Muscle layer of duodenum (tissue), 2 donors: ENCODE measurements around the gene JPH3.

Source experiments
- H3K27ac ChIP-seq: one replicate; pipeline ENCODE4 v1.7.0; 2013; ENCODE audit warnings: mild to moderate bottlenecking, low read length
- H3K27me3 ChIP-seq: one replicate; pipeline ENCODE4 v1.7.0; 2013; ENCODE audit warnings: low read depth, mild to moderate bottlenecking, control low read depth, low read length
- H3K36me3 ChIP-seq, 2 donors: one replicate each; pipeline ENCODE4 v1.7.0; 2013; ENCODE audit warnings: low read length in 2 of 2, control low read depth in 1 of 2, mild to moderate bottlenecking in 1 of 2; ENCODE audit not compliant: insufficient read depth in 2 of 2, control insufficient read depth in 1 of 2
- H3K4me1 ChIP-seq, 2 donors: one replicate each; pipeline ENCODE4 v1.7.0; 2013; ENCODE audit warnings: low read length in 2 of 2, mild to moderate bottlenecking in 2 of 2, control low read depth in 1 of 2, moderate library complexity in 1 of 2; ENCODE audit not compliant: insufficient read depth in 2 of 2, control insufficient read depth in 1 of 2
- H3K4me3 ChIP-seq, 2 donors: one replicate each; pipeline ENCODE4 v1.7.0; 2013; ENCODE audit warnings: low read length in 2 of 2, low read depth in 1 of 2, mild to moderate bottlenecking in 1 of 2
- H3K9me3 ChIP-seq, 2 donors: one replicate each; pipeline ENCODE4 v1.7.0; 2013; ENCODE audit warnings: low read length in 2 of 2, control low read depth in 1 of 2, mild to moderate bottlenecking in 1 of 2; ENCODE audit not compliant: control insufficient read depth in 1 of 2
- donor health status: healthy.

The JPH3 gene

GRCh38 chr16:87647431-87648185 lies 45.3 kb downstream of the JPH3 start:
- H3K4me1 ChIP-seq, result no peaks in the 10 kb centered on the region
- H3K4me3 ChIP-seq, result no peak overlapping the region
- no peak overlapping the region for H3K27ac ChIP-seq
- no peaks in the 10 kb centered on the region for H3K36me3 ChIP-seq
- no peaks in the 10 kb centered on the region for H3K9me3 ChIP-seq
- no peaks in the 10 kb centered on the region for H3K27me3 ChIP-seq

DNA sequence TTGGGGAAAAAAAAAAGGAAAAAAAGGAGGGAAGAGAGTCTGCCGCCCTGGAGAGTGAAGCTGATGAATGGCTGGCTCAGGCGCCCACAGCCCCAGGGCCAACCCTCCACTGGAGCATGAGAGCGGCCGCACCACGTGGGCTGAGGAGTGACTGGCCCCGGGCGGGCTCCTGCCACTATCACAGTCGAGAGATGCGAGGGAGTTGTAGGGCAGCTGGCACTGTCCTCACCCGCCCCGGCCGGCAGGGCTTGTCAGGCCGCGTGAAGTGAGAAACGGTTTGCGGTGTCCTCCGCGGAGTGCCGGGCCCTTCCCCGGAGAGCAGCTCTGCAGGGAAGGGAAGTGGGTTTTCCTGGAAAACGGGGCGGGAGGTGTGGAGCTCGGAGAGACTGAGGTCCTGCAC lies 45.9 kb downstream of the JPH3 start:
- H3K27ac ChIP-seq, result no peak overlapping the region
- H3K27me3 ChIP-seq, result no peaks in the 10 kb centered on the region
- no peaks in the 10 kb centered on the region for H3K4me1 ChIP-seq
- no peaks in the 10 kb centered on the region for H3K9me3 ChIP-seq
- no peak overlapping the region for H3K4me3 ChIP-seq
- H3K36me3 ChIP-seq, result no peaks in the 10 kb centered on the region

GRCh38 chr16:87648698-87649487 lies 46.6 kb downstream of the JPH3 start:
- Histone ChIP-seq H3K27ac (no peak overlapping the region), H3K27me3 (no peaks in the 10 kb centered on the region), H3K9me3 (no peaks in the 10 kb centered on the region), H3K36me3 (no peaks in the 10 kb centered on the region), H3K4me3 (no peak overlapping the region), H3K4me1 (no peaks in the 10 kb centered on the region)

GRCh38 chr16:87652386-87652785 lies 50.1 kb downstream of the JPH3 start:
- H3K27ac ChIP-seq, result no peak overlapping the region
- H3K9me3 ChIP-seq, result peaks cover 0 to 7% of the 10 kb centered on the region in 2 donors
- no peak overlapping the region for H3K4me3 ChIP-seq
- H3K4me1 ChIP-seq, result no peaks in the 10 kb centered on the region
- no peaks in the 10 kb centered on the region for H3K36me3 ChIP-seq
- no peaks in the 10 kb centered on the region for H3K27me3 ChIP-seq

GRCh38 chr16:87652799-87653198 lies 50.5 kb downstream of the JPH3 start:
- H3K4me3 ChIP-seq, result no peak overlapping the region
- H3K9me3 ChIP-seq, result peaks cover 0 to 9% of the 10 kb centered on the region in 2 donors
- H3K27me3 ChIP-seq, result no peaks in the 10 kb centered on the region
- no peaks in the 10 kb centered on the region for H3K36me3 ChIP-seq
- H3K27ac ChIP-seq, result no peak overlapping the region
- no peaks in the 10 kb centered on the region for H3K4me1 ChIP-seq

GRCh38 chr16:87653234-87653633 lies 50.9 kb downstream of the JPH3 start:
- Histone ChIP-seq H3K4me3 (no peak overlapping the region), H3K27me3 (no peaks in the 10 kb centered on the region)

GRCh38 chr16:87654826-87655225 lies 52.5 kb downstream of the JPH3 start:
- H3K27ac ChIP-seq, result no peak overlapping the region
- H3K36me3 ChIP-seq, result no peaks in the 10 kb centered on the region
- H3K9me3 ChIP-seq, result peaks cover 0 to 11% of the 10 kb centered on the region in 2 donors
- no peaks in the 10 kb centered on the region for H3K4me1 ChIP-seq
- no peak overlapping the region for H3K4me3 ChIP-seq
- H3K27me3 ChIP-seq, result no peaks in the 10 kb centered on the region

More at GRCh38 chr16:87653234-87653633, 50.9 kb downstream of the JPH3 start:
- no peak overlapping the region for H3K27ac ChIP-seq
- no peaks in the 10 kb centered on the region for H3K36me3 ChIP-seq
- peaks cover 0 to 11% of the 10 kb centered on the region in 2 donors for H3K9me3 ChIP-seq
- H3K4me1 ChIP-seq, result no peaks in the 10 kb centered on the region

DNA sequence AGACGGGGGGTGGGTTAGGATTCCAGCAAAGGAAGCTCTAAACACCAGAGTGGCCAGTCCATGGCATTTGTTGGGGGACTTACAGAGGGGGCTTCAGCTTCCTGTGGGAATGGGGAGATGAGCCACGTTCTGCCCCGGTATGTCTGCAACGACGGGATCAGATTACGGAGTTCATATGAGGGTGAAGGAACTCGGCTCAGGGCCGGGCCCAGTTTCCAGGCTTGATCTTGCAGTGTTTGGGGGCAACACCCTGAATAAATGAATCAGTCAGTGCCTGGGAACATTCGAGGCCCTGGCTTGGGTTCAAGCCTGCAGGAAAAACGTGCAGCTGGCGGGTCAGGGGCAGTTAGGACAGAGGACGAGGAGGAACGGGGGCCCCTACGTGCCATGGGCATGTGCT lies 54.0 kb downstream of the JPH3 start:
- Histone ChIP-seq H3K27me3 (no peaks in the 10 kb centered on the region), H3K27ac (no peak overlapping the region), H3K9me3 (peaks cover 0 to 11% of the 10 kb centered on the region in 2 donors), H3K4me3 (no peak overlapping the region), H3K36me3 (no peaks in the 10 kb centered on the region), H3K4me1 (no peaks in the 10 kb centered on the region)

DNA sequence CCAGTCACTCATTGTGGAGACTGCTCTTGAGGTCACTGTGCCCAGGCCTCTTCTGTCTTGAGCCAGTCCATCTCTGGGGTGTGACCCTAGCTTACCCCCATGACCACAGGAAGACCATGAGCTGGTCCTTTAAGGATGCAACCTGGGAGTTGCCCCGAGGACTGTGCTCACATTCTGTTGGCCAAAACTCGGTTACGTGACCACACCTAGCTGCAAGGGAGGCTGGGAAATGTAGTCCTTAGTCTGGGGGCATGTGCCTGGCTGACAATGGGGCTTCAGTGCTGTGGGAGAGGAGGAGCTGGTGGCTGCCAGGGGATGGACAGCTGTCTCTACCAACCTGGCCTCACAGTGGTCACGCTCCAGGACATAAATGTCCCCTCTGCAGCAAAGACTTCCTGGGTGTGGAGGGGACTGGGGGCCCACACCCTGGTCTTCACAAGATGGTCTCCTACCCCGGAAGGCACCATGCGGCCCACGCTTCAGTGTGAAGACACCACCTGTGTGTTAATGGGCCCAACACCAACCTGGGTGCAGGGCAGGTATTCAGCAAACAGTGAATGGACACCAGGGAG lies 55.4 kb downstream of the JPH3 start:
- peak overlapping the region in 1 of 2 donors; percentile 22 for H3K4me3 ChIP-seq
- H3K27ac ChIP-seq, result no peak overlapping the region
- H3K27me3 ChIP-seq, result no peaks in the 10 kb centered on the region
- H3K4me1 ChIP-seq, result no peaks in the 10 kb centered on the region
- H3K9me3 ChIP-seq, result peaks cover 0 to 11% of the 10 kb centered on the region in 2 donors
- H3K36me3 ChIP-seq, result no peaks in the 10 kb centered on the region

- H3K9me3 ChIP-seq, result peaks cover 0 to 11% of the 10 kb centered on the region in 2 donors
Measured at GRCh38 chr16:87658564-87659225, 56.4 kb downstream of the JPH3 start.

DNA sequence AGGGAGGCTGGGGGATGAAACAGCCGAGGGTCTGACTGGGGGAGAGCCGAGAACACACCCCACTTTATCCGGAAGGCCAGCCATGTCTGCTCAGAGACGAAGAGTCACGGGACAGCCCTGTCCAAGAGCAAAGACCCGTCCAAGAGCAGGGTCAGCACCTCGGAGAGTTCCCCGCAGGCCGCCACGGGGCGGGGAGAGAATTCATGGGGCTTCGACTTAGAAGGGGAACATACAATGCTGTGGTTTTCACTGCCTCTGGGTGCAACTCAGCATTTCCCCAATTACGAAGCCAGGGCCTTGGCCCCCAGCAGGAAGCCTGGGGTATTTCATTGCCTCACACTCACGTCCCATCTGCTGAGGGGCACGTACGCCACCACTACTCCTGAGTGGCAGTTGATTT lies 59.3 kb downstream of the JPH3 start:
- Histone ChIP-seq H3K4me1 (no peaks in the 10 kb centered on the region), H3K9me3 (peaks cover 0 to 10% of the 10 kb centered on the region in 2 donors), H3K4me3 (no peak overlapping the region), H3K27ac (no peak overlapping the region), H3K27me3 (no peaks in the 10 kb centered on the region), H3K36me3 (no peaks in the 10 kb centered on the region)

More at GRCh38 chr16:87658564-87659225, 56.4 kb downstream of the JPH3 start:
- Histone ChIP-seq H3K4me1 (no peaks in the 10 kb centered on the region), H3K27ac (no peak overlapping the region), H3K4me3 (no peak overlapping the region), H3K36me3 (no peaks in the 10 kb centered on the region), H3K27me3 (no peaks in the 10 kb centered on the region)
